CD4-positive, alpha-beta T cell (primary cell): Measurements from ENCODE around the gene PRKAA2. TPM values are rescaled to one million over a fixed set of nuclear protein-coding genes. Genes with fewer than 3 reads are reported as not detected.

ENCODE experiments used
- ATAC-seq: fragments of 200-7000 bp; cut with Tn5 transposase; one replicate; pipeline ENCODE4 v1.10.0; 2022; ENCODE audit warnings: mild to moderate bottlenecking; ENCODE audit not compliant: poor library complexity
- CTCF ChIA-PET: fragments of 350-600 bp; sonication (Branson Sonifier 250); formaldehyde crosslinking; loops from one replicate; lab custom pipeline; 2021; ENCODE audit warnings: antibody characterized with exemption, inconsistent platforms; lab: Charles Lee
- POLR2A ChIA-PET: fragments of 350-600 bp; sonication (Branson Sonifier 250); formaldehyde crosslinking; loops from one replicate; lab custom pipeline; 2021; ENCODE audit warnings: antibody characterized with exemption, inconsistent platforms; lab: Charles Lee
- DNase-seq, 14 experiments: peaks; one replicate each; pipeline ENCODE4 v3.0.0-alpha.2; 2013 to 2020; ENCODE audit warnings: mixed read lengths in 2 of 14
- H3K27ac ChIP-seq, 2 donors: one replicate each; pipeline versions ENCODE4 v1.5.1 to v1.7.0; 2013; ENCODE audit warnings: low read length in 2 of 2, low read depth in 1 of 2, mild to moderate bottlenecking in 1 of 2
- H3K27me3 ChIP-seq, 2 experiments: 1 replicate in 1 of 2; 2 replicates in 1 of 2; pipeline versions ENCODE4 v1.6.1 to v1.7.0; 2013; ENCODE audit warnings: low read length in 2 of 2, control low read depth in 1 of 2, mild to moderate bottlenecking in 1 of 2, moderate library complexity in 1 of 2; ENCODE audit not compliant: insufficient read depth in 2 of 2, control insufficient read depth in 1 of 2
- H3K36me3 ChIP-seq: one replicate; pipeline ENCODE4 v1.6.1; 2013; ENCODE audit warnings: low read length, control low read depth; ENCODE audit not compliant: insufficient read depth
- H3K4me1 ChIP-seq: one replicate; pipeline ENCODE4 v1.6.1; 2013; ENCODE audit warnings: low read length, control low read depth; ENCODE audit not compliant: insufficient read depth
- H3K4me3 ChIP-seq: one replicate; pipeline ENCODE4 v1.5.1; 2013; ENCODE audit warnings: mild to moderate bottlenecking, low read length, moderate library complexity
- H3K9me3 ChIP-seq, 2 experiments: 1 replicate in 1 of 2; 2 replicates in 1 of 2; pipeline versions ENCODE4 v1.6.1 to v1.7.0; 2013; ENCODE audit warnings: low read length in 2 of 2, mild to moderate bottlenecking in 2 of 2, control low read depth in 1 of 2, moderate library complexity in 1 of 2; ENCODE audit not compliant: control insufficient read depth in 1 of 2, insufficient read depth in 1 of 2
- H3K27ac Mint-ChIP-seq: one replicate; pipeline ENCODE4 v1.8.0; 2020; ENCODE audit warnings: mixed read lengths
- H3K27me3 Mint-ChIP-seq: one replicate; pipeline ENCODE4 v1.8.0; 2021; ENCODE audit warnings: mixed read lengths
- H3K36me3 Mint-ChIP-seq: one replicate; pipeline ENCODE4 v1.8.0; 2021; ENCODE audit warnings: low read depth, mixed read lengths
- H3K4me1 Mint-ChIP-seq: one replicate; pipeline ENCODE4 v1.8.0; 2021; ENCODE audit warnings: low read depth, mixed read lengths
- H3K4me3 Mint-ChIP-seq: one replicate; pipeline ENCODE4 v1.8.0; 2020; ENCODE audit warnings: mild to moderate bottlenecking, mixed read lengths
- H3K9me3 Mint-ChIP-seq: one replicate; pipeline ENCODE4 v1.8.0; 2020; ENCODE audit warnings: mixed read lengths
- CTCF ChIP-seq: fragments of 200-600 bp; IDR thresholded peaks from one replicate; pipeline ENCODE4 v1.8.0; 2022; ENCODE audit warnings: antibody characterized with exemption, mild to moderate bottlenecking
- intact Hi-C, 2 experiments: fragments of 100-400 bp; cut with DNase I in 1 of 2; cut with micrococcal nuclease in 1 of 2; formaldehyde crosslinking; loops; one replicate each; pipeline versions ENCODE4 v1.15.1 to v1.9.0; 2023 to 2025; cut with DNase I, micrococcal nuclease
- total RNA-seq, 174 experiments: library from RNA in 2 of 174; stranded (reverse) in 2 of 174; gene quantifications; one replicate each; pipeline ENCODE4 v1.2.3 and lab custom pipeline; 2021 to 2026

PRKAA2 gene
- total RNA-seq, 2 experiments from 2014 or later: not detected

DNA sequence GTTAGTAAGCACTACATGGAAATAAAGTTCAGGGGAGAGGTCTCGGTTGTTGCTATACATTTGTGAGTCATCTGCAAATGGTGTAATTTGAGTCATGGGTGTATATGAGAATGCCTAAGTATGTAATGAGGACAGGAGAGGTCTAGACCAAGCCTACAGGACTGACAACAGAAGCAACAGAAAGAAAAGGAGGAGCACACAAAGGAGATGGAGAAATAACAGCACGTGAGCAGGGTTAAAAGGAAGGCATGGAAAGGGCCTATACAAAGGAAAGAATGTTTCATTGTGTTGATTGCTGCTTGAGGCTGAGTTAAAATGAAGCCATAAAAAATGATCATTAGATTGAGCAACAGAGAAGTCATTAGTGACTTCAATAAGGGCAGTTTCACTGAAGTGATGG, 28.0 kb upstream of the PRKAA2 start:
- H3K4me1 ChIP-seq: no peaks in the 10 kb centered on the region
- no peak for DNase-seq
- H3K36me3 ChIP-seq: no peaks in the 10 kb centered on the region
- ChIA-PET CTCF (no interaction called here), POLR2A (no interaction called here)
- H3K27me3 ChIP-seq: no peaks in the 10 kb centered on the region
- no peak for ATAC-seq
- Mint-ChIP-seq H3K27me3 (no peaks in the 10 kb centered on the region), H3K4me1 (no peaks in the 10 kb centered on the region), H3K4me3 (no peak overlapping the region), H3K36me3 (no peaks in the 10 kb centered on the region), H3K27ac (no peak overlapping the region), H3K9me3 (peaks cover 8% of the 10 kb centered on the region)
- no peak overlapping the region for H3K27ac ChIP-seq
- no peak overlapping the region for H3K4me3 ChIP-seq
- no peak for TF ChIP-seq CTCF
- peaks cover 0 to 5% of the 10 kb centered on the region in 2 experiments for H3K9me3 ChIP-seq
- intact Hi-C loops: no loop called here

GRCh38 chr1:56625819-56626440, 19.2 kb upstream of the PRKAA2 start:
- Histone ChIP-seq H3K27me3 (peaks cover 0 to 4% of the 10 kb centered on the region in 2 experiments), H3K4me3 (no peak overlapping the region), H3K36me3 (no peaks in the 10 kb centered on the region), H3K4me1 (no peaks in the 10 kb centered on the region), H3K27ac (no peak overlapping the region), H3K9me3 (peaks cover 0 to 5% of the 10 kb centered on the region in 2 experiments)
- no peak for TF ChIP-seq CTCF
- POLR2A ChIA-PET: no interaction called here
- Mint-ChIP-seq H3K27ac (no peak overlapping the region), H3K4me3 (no peak overlapping the region), H3K9me3 (no peaks in the 10 kb centered on the region), H3K36me3 (no peaks in the 10 kb centered on the region), H3K27me3 (peaks cover 20% of the 10 kb centered on the region), H3K4me1 (no peaks in the 10 kb centered on the region)
- ATAC-seq (no peak), DNase-seq (no peak)
- intact Hi-C loops: no loop called here
- CTCF ChIA-PET: no interaction called here

DNA sequence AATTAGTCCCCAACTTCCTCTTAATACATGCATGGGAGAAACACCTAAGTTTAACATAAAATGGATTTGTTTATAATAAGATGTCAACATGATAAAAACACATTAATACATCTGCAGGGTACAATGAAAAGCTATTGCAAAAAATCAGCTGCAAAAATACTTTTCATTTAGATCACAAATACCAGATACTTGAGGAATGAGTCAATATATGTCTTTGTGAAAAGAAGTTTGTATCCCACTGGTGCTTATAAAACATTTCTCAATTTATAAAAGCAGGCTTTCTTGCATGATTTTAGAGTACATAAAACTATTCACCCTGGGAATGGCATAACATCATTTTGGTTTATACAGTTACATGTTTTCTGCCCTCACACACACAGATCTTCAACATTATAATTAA, 18.6 kb upstream of the PRKAA2 start:
- Histone ChIP-seq H3K36me3 (no peaks in the 10 kb centered on the region), H3K9me3 (peaks cover 0 to 5% of the 10 kb centered on the region in 2 experiments), H3K27ac (no peak overlapping the region), H3K4me3 (no peak overlapping the region), H3K4me1 (no peaks in the 10 kb centered on the region), H3K27me3 (peaks cover 0 to 4% of the 10 kb centered on the region in 2 experiments)
- DNase-seq (no peak), ATAC-seq (no peak)
- no peak for TF ChIP-seq CTCF
- ChIA-PET CTCF (no interaction called here), POLR2A (no interaction called here)
- Mint-ChIP-seq H3K9me3 (no peaks in the 10 kb centered on the region), H3K36me3 (no peaks in the 10 kb centered on the region), H3K4me1 (no peaks in the 10 kb centered on the region), H3K27ac (no peak overlapping the region), H3K27me3 (peaks cover 20% of the 10 kb centered on the region), H3K4me3 (no peak overlapping the region)
- intact Hi-C loops: no loop called here
